ENCODE results near the gene TMEM222.
A peak's percentile ranks its signal among the peaks of the same experiment; 100 is the strongest.

TMEM222 gene

DNA sequence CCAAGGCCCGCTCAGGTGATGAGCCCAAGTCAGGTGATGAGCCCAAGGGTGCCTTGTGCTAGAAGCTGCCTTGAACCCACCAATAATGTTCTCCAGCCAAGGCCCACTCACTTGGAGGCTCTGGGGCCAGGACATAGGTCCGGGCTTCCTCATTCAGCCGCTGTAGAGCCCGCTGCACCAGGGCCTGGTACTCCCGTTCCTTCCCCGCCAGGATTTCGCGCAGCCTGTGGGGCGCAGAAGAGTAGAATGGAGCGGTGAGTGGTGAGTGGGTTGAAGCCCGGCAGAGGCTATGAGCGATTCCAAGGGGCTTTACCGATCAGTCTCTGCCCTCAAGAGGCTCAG lies 34.3 kb downstream of the TMEM222 start:
- H3K4me2 ChIP-seq (ENCODE audit: low read depth, low read length): no peak overlapping the region
- no peaks in the 10 kb centered on the region for H3K79me2 ChIP-seq (ENCODE audit: low read length)
- H4K20me1 ChIP-seq (ENCODE audit: insufficient read depth, low read length): no peaks in the 10 kb centered on the region
- TF ChIP-seq EZH2 (optimal IDR thresholded peaks at IDR 0.05; ENCODE audit: low read depth, low read length): no peak
- no peak for TF ChIP-seq EZH2phosphoT487 (IDR thresholded peaks at IDR 0.05; ENCODE audit: low read length)
- TF ChIP-seq, protein P1, sequence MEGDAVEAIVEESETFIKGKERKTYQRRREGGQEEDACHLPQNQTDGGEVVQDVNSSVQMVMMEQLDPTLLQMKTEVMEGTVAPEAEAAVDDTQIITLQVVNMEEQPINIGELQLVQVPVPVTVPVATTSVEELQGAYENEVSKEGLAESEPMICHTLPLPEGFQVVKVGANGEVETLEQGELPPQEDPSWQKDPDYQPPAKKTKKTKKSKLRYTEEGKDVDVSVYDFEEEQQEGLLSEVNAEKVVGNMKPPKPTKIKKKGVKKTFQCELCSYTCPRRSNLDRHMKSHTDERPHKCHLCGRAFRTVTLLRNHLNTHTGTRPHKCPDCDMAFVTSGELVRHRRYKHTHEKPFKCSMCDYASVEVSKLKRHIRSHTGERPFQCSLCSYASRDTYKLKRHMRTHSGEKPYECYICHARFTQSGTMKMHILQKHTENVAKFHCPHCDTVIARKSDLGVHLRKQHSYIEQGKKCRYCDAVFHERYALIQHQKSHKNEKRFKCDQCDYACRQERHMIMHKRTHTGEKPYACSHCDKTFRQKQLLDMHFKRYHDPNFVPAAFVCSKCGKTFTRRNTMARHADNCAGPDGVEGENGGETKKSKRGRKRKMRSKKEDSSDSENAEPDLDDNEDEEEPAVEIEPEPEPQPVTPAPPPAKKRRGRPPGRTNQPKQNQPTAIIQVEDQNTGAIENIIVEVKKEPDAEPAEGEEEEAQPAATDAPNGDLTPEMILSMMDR (IDR thresholded peaks at IDR 0.05; ENCODE audit: low read length): no peak
- no peaks in the 10 kb centered on the region for H3K9me2 ChIP-seq (replicated peaks; ENCODE audit: insufficient read depth, low read length)
- no peak overlapping the region for H3K27ac ChIP-seq (ENCODE audit: low read length)
- no peak for DNase-seq
- no peaks in the 10 kb centered on the region for H3K4me1 ChIP-seq (ENCODE audit: low read length)
- no peaks in the 10 kb centered on the region for H3K9me3 ChIP-seq (replicated peaks; ENCODE audit: insufficient read depth, low read length)
- peaks cover 17% of the 10 kb centered on the region for H3K27me3 ChIP-seq (replicated peaks; ENCODE audit: insufficient read depth, low read length)
- H3K36me3 ChIP-seq (replicated peaks; ENCODE audit: insufficient read depth, low read length): no peaks in the 10 kb centered on the region
- H3F3A ChIP-seq (ENCODE audit: insufficient read depth, low read length): no peaks in the 10 kb centered on the region
- no peak overlapping the region for H3K4me3 ChIP-seq (ENCODE audit: low read length)
- H2AFZ ChIP-seq (ENCODE audit: low read length): no peak overlapping the region
- H3K9ac ChIP-seq (ENCODE audit: low read length): no peak overlapping the region

DNA sequence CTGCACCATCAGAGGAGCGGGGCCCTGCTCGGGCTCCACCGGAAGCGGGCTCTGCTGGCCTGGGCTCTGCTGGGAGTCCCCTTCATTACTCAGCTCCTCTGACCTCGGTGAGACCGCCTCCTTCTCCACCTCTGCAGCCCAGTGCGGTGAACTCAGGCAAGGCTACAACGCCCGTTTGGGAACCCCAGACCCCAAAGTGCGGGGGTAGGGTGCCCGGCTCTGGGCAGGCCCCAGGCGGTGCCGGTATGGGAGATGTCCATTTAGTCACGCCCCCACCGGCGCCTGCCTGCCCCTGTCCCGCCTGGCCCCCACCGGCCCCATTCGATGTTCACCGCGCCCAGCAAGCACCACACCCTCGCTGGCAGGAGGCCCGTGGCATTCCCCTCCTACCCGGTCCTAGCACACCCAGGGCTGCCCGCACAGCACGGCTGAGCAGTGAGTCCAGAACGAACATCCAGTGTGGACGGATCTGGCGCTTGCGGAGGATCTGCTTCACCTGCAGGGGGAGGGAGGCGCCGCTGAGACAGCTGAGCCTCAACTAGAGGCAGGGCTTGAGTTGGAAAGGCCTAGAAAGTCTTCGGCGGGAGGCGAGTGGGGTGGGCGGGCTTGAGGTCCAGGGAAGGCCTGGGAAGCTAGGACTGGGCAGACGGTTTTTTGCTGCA lies 34.8 kb downstream of the TMEM222 start:
- Histone ChIP-seq H3K4me3 (ENCODE audit: low read length) (no peak overlapping the region), H3K27me3 (replicated peaks; ENCODE audit: insufficient read depth, low read length) (peaks cover 17% of the 10 kb centered on the region), H3K27ac (ENCODE audit: low read length) (no peak overlapping the region), H2AFZ (ENCODE audit: low read length) (peak overlapping the region; percentile 95; the same call in 1 of the 2 replicates), H3K79me2 (ENCODE audit: low read length) (no peaks in the 10 kb centered on the region), H3K36me3 (replicated peaks; ENCODE audit: insufficient read depth, low read length) (no peaks in the 10 kb centered on the region), H3K4me1 (ENCODE audit: low read length) (no peaks in the 10 kb centered on the region), H3K9ac (ENCODE audit: low read length) (no peak overlapping the region), H3K9me3 (replicated peaks; ENCODE audit: insufficient read depth, low read length) (no peaks in the 10 kb centered on the region), H3K4me2 (ENCODE audit: low read depth, low read length) (peak overlapping the region; percentile 93), H3F3A (ENCODE audit: insufficient read depth, low read length) (no peaks in the 10 kb centered on the region), H3K9me2 (replicated peaks; ENCODE audit: insufficient read depth, low read length) (no peaks in the 10 kb centered on the region), H4K20me1 (ENCODE audit: insufficient read depth, low read length) (no peaks in the 10 kb centered on the region)
- TF ChIP-seq EZH2 (optimal IDR thresholded peaks at IDR 0.05; ENCODE audit: low read depth, low read length): no peak
- no peak for TF ChIP-seq EZH2phosphoT487 (IDR thresholded peaks at IDR 0.05; ENCODE audit: low read length)
- TF ChIP-seq, protein P1 (IDR thresholded peaks at IDR 0.05; ENCODE audit: low read length): no peak
- no peak for DNase-seq

DNA sequence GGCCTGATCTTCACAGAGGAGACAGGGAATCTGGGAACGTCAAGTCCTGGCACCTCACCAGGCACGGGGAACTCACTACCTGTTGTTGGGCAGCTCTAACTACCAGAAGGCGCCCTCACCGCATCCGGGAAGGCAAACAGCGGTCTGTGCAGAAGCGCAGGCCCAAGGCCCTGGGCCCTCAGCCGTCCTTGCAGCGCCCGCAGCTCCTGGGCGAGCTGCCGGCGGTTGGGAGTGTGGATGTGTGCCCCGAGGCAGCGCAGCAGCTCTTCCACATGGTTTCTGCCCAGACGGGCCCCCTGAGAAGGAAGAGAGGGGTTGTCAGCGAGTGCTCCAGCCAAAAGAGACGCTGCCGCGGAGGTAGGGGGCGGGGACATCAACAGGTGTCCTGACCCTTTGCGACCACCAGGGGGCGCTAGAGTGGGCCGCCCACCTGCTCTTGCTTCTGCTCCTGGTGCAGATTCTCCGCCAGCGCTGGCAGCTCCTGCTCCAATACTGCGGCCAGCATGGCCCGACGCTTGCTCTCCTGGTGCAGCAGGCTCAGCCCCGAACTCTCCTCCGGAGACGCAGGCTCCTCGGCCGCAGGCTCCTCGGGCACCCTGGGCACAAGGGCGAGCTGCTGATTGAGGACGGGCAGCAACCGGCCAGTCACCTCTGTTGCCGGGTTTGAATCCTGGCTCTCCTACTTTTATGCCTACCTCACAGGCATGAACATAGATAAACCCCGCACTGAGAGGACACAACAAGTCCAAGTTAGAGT lies 35.5 kb downstream of the TMEM222 start:
- Histone ChIP-seq H3K9me2 (replicated peaks; ENCODE audit: insufficient read depth, low read length) (no peaks in the 10 kb centered on the region), H3K9ac (ENCODE audit: low read length) (0 out of 2 replicates have a peak overlapping the region, but pooled peaks have one; percentile 22), H3K4me3 (ENCODE audit: low read length) (peak overlapping the region; percentile 58), H4K20me1 (ENCODE audit: insufficient read depth, low read length) (no peaks in the 10 kb centered on the region), H3K36me3 (replicated peaks; ENCODE audit: insufficient read depth, low read length) (no peaks in the 10 kb centered on the region), H3F3A (ENCODE audit: insufficient read depth, low read length) (no peaks in the 10 kb centered on the region), H3K4me2 (ENCODE audit: low read depth, low read length) (peak overlapping the region; percentile 93), H3K27ac (ENCODE audit: low read length) (no peak overlapping the region), H2AFZ (ENCODE audit: low read length) (peak overlapping the region; percentile 95), H3K9me3 (replicated peaks; ENCODE audit: insufficient read depth, low read length) (no peaks in the 10 kb centered on the region), H3K79me2 (ENCODE audit: low read length) (no peaks in the 10 kb centered on the region), H3K4me1 (ENCODE audit: low read length) (no peaks in the 10 kb centered on the region), H3K27me3 (replicated peaks; ENCODE audit: insufficient read depth, low read length) (peaks cover 17% of the 10 kb centered on the region)
- TF ChIP-seq, protein P1 (IDR thresholded peaks at IDR 0.05; ENCODE audit: low read length): peak; percentile 94
- no peak for TF ChIP-seq EZH2 (optimal IDR thresholded peaks at IDR 0.05; ENCODE audit: low read depth, low read length)
- peak; percentile 64 for DNase-seq

All from MM.1S (cell line).